KBM-7 (cell line): ENCODE measurements around the gene CHPF2.

Source experiments
- DNase-seq: peaks from one replicate; pipeline ENCODE4 v3.0.0-alpha.2; 2015
- in situ Hi-C: fragments of 300-500 bp; cut with MboI; formaldehyde crosslinking; loops from 2 replicates; pipeline ENCODE4 v1.14.3; 2020; ENCODE audit warnings: low sequenced_read_pairs, low pct_unique_long_range_greater_than_20kb, mixed read lengths

The CHPF2 gene

DNA sequence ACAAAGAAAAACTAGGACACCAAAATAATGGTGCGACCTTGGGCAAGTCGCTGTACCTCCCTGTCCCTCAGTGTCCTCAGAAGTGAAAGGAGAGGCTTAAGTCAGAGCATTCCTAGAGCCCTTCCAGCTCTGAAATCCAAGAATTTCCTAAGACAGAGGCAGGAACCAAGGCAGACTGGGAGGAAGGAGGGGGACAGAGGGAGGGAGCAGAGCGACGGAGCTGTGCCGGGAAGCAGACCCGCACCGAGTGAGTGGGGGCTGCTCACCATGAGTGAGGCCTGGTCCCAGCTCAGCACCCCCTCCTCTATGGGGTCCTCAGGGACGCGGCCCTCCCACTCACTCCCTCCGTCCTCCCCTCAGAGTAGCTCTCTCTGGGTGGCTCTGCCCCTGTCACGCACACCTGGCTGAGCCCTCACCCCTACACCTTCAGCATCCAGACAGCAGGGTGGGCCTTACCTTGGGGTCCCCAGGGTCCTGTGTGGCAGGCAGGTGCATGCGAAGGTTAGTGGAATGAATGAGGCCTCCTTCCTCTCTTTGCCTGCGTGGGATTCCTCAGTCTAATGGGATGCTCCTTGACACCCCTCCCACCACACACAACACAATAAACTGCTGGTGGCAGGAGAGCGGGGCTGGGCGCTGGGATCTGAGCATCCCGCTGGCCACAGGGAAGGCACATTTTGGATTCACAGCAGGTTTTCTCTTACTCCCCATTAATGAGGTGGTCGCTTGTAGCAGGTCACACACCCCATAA is 20.9 kb downstream of the CHPF2 start:
- DNase-seq: no peak
- in situ Hi-C loops: no loop called here

DNA sequence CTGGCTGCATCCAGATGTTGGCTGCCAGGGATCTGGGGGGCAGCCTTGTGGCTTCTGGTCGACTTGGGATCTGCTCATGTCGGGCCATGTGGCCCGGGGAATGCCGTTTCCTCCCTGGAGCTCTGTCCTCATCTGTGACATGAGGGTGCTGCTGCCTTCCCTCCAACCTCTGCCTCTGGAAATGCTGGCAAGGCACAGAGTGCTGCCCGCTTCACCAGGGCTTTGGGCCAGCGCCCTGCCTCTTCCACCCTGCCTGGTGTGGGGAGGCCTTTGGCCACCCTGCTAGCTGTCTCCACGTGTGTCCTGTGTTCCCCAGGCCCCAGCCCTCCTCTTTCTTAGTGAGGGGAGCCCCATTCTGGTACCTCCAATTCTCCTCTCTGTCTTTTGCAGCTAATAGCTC is 22.0 kb downstream of the CHPF2 start:
- no peak for DNase-seq
- in situ Hi-C loops: no loop called here

DNA sequence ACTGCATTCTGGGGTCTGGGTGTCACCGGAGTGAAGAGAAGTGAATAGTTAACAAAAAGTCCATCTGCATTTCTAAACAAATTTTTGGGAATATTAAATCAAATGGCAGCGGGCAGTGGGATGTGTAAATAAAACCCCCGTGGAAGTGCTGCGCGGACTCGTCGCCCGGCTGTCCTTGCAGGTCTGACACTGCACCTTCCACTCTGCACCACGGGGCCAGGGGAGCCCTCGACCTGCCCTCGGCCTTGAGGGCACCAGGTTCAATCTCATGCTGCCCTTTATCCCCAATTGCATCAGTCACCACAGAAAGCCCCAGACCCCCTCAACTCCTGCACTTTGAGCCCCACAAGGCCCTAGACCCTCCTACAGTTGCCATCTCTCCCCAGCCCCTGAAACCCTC is 22.6 kb downstream of the CHPF2 start:
- in situ Hi-C loops: no loop called here
- DNase-seq: no peak

DNA sequence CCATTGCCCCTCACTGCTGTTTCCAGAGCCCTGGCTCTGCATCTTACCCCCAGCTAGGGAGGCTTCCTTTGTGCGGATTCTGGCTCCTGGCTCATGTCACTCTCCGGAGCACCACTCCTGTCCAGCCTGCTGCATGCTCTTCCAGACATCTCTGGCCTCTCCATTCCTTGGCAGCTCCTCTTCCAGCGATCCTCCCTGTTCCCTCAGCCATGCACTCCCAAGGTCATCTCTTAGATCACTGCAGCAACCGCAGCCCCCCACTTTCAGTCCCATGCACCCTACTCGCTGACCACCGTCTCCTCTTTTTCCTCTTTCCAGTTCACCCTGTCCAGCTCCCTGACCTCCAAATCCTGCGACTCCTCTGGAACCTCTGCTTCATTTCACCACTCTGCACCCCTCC is 23.1 kb downstream of the CHPF2 start:
- DNase-seq: no peak
- in situ Hi-C loops: no loop called here

DNA sequence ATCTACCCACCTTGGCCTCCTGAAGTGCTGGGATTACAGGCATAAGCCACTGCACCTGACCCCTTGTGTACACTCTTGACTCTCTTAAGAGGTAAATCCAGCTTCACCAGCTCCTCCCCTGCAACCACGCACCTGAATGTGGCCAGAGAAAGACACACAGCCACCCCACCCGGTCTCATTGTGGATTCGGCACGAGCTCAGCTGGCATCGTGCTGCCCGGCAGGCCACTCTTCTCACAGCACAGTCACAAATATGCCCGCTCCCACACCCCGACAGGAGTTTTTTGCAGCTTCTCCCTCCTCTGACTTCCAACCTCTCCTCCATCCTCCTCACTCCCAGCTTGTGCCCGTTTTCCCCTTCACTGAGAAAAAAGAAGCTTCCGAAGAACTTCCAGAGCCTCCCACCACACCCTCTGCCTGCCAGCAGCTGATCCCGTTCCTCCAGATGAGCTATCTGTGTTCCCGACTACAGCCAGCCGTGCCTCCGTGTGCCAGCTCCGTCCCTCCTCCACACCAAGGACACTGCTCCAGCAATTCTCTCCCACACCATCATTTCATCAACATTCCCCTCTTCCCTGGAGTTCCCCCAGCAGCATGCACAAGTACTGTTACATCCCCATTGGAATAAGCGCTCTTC is 24.2 kb downstream of the CHPF2 start:
- in situ Hi-C loops: no loop called here
- no peak for DNase-seq

DNA sequence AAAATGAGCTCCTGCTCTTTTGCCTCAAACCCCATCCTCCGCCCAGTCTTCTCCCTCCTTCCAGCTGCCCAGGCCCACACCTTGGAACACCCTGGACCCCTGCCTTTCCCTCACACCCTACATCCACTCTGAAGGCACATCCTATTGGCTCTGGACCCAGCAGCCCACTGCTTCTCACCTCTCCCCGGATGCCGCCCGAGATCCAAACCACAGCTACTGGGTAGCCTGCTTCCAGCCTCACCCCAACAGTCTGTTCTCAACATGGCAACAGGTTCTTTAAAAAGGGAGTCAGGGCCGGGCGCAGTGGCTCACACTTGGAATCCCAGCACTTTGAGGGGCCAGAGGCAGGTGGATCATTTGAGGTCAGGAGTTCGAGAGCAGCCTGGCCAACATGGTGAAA is 25.7 kb downstream of the CHPF2 start:
- in situ Hi-C loops: no loop called here
- DNase-seq: no peak

DNA sequence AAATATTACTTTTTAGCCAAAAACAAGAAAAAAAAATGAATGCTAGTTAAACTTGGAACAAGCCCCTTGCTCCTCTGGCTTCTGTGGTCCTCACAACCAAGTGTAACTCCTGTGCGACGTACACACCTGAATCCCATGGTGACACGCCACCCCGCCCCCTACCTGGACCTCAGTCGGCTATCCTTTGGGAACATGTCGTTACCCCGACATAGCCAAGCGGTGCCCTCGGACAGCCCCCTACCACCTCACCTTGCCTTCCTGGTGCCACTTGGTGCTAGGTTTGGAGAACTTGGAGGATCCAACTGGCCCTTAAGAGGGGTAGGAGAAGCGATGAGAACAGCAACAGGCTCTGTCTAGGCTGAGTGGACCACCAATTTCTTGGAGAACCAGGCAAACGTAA is 28.2 kb downstream of the CHPF2 start:
- in situ Hi-C loops: no loop called here
- no peak for DNase-seq

DNA sequence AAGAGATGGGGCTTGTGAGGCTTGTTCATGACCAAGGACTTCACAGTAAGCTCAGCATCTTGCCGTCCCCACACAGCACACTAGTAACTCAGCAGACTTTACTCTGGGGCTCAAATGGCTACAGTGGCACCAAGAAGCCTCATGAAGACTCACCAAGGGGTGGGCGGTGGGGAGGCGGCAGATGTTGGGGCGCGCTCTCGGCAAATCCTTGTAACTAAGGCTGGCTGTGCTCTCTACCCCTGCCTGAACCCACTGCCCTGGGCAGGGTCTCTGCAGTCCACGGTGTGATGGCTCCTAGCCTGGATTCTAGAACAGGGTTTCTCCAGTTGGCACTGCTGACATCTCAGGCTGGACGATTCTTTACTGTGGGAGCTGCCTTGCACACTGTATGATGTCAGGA is 28.6 kb downstream of the CHPF2 start:
- in situ Hi-C loops: no loop called here

DNA sequence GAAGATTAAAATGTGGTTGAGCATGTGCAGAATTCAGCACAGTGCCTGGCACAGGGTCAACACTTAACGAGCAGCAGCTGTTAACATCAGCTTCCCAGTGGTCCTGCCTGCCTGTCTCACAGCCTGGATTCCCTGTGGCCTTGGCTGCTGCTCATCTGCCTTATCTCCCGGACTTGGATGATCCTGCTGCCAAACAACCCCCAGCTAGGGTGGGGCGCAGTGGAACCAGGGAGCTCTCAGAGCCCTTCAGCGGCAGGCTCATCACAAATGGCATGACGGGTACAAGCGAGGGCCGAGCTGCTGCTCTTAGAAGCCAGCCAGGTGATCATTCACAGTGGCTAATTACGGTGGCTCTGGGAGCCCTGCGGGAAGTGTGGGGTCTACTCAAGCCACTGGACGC is 29.2 kb downstream of the CHPF2 start:
- in situ Hi-C loops: no loop called here
- no peak for DNase-seq

More for the DNA sequence above, 28.6 kb downstream of the CHPF2 start:
- no peak for DNase-seq

DNA sequence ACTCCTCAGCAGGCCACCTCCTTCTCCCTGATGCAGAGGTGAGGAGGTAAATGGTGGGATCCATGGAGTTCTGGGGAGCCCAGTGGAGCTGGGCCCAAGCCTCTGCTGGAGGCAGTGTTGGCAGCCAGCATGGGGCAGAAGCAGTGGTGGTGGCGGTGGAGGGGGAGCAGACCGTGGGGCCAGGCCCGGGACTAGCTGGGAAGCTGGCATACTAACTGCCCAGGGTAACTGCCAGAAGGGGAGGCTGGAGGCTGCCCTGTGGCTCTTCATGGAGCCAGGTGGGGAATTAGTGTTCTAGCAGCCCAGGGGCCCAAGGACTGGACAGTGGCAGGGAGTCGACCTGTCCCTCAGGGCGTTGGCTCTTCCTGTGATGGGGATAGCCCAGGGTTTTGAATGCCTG is 32.3 kb downstream of the CHPF2 start:
- in situ Hi-C loops: no loop called here
- no peak for DNase-seq

DNA sequence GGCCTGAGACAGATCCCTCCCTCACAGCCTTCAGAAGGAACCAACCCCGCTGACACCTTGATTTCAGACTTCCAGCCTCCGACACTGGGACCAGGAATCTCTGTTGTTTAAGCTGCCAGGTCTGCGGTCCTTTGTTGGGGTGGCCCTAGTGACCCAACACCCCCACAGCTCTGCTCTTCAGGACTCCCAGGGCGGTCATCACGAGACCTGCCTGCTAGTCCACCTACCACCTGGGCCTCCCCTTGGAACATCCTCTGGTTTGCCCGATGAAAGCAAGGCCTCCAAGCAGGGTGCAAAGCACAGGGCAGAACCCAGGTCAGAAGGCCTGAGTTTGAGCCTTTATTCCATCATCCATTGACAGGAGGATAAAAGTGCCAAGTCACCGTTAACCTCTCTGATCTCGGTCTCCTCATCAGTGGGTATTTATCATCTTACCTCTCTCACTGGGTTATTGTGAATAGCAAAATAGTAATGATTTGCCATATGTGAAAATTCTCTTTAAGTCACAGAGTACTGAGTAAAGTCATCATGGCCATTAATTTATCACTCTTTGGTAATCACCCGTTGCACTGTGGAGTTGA is 33.2 kb downstream of the CHPF2 start:
- no peak for DNase-seq
- in situ Hi-C loops: no loop called here

DNA sequence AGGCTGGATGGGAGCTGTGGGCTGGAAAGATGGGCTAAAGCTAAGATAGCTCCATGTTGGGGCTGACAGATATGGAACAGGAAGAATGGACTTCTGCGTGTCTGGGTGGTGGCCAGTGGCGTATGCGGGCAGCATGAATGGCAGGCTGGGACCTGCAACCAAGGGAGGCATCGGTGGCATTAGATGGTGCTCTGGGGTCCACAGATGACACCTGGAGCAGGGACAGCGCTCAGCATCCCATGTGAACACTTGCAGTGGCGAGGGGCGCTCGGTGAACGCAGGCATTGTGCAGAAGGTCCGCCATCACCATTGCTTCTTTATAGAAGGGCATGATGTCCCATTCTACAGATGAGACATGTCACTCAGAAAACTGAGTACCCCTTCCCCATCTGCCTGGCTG is 37.2 kb downstream of the CHPF2 start:
- DNase-seq: no peak
- in situ Hi-C loops: no loop called here

DNA sequence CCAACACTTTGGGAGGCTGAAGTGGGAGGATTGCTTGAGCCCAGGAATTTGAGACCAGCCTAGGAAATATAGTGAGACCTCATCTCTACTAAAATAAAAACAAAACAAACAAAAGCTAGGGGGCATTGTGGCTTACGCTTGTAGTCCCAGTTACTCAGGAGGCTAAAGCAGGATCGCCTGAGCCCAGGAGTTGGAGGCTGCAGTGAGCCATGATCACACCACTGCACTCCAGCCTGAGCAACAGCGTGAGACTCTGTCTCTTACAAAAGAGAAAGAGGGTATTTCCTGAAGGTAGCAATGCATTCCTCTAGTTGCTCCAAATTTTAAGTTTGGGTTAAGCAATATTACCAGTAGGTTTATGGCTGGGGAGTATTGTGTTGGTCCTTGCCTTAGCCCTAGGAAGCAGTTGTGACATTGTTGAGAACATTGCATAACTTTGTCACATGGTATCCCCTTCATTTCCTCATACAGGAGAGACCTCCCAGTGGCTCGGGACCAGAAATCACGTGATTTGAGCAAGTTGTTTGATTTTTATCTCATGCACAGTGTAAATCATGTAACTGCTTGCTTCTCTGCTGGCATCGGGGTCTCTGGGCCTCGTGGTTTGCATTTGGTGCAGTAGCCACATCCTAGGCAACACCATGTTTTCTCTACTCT is 39.5 kb downstream of the CHPF2 start:
- in situ Hi-C loops: no loop called here
- DNase-seq: peak; percentile 82

DNA sequence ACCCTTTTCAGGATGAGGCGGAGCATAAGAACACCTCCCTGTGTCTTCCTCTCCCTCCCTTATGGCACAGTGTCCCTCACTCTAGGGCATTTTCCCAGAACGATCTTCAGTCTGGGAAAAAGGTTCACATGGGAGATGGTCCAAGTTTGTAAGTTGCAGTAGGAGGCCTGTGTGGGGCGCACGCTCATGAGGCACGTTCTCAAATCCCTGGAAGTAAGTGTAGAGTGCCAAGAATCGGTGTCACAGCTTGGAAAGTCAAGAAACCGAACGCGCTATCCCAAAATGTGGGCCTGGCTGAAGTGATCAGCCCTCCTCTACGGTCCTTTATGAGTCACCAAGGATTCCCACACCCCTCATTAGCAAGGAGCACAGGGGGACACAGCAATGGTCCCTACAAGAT is 40.1 kb downstream of the CHPF2 start:
- in situ Hi-C loops: no loop called here

DNA sequence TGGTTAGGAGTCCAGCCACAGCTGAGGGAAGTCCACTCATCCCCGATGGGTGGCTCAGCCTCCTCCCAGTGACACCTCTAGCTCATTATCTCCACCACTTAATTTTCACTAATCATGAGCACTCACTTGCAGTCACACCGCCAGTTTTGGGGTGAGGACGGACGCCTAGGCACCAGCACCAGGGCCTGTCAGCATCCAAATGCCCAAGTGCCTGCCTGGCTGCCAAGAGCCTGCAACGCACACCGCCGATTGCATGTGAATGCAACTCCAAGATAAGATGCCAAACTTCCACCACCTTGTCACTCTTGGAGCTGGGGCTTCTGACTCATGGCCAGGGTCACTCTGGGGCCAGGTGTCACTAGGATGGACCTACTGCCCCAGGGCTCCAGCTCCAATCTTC is 40.6 kb downstream of the CHPF2 start:
- in situ Hi-C loops: no loop called here
- DNase-seq: no peak

More for the DNA sequence above, 40.1 kb downstream of the CHPF2 start:
- no peak for DNase-seq

DNA sequence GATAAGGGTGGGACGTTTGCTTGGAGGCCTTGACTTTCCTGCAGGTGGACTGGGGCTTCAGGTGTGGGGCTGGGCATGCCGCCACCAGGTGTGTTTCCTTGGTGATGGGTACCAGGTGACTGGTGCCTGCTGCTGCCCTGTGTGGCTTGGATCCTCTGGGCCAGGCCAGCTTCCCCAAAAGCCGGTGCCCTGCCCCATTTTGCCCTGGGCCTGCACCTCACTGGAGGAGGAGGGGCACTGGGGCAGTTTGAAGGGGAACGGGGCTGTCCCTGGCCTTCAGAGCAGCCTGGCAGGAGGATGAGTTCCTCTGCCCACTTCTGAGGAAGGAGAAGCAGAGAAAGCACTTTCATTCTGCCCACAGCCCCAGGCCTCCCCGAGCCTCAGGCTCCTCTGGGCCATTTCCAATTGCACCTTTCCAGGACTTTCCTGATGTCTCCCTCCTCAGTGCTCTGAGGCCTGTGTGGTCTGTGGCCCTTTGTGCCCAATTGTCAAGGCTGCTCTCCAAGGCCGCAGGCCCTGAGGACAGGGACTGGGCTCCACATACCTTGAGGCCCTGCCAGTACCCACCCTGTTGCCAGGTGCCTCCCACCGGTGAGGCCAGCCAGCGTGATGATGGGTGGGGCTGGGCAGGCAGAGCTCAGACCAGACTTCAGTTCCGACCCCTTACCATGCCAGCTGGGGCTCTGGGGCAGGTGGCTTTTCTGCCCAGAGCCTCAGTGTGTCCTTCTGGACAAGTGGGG is 41.5 kb downstream of the CHPF2 start:
- in situ Hi-C loops: no loop called here
- no peak for DNase-seq

DNA sequence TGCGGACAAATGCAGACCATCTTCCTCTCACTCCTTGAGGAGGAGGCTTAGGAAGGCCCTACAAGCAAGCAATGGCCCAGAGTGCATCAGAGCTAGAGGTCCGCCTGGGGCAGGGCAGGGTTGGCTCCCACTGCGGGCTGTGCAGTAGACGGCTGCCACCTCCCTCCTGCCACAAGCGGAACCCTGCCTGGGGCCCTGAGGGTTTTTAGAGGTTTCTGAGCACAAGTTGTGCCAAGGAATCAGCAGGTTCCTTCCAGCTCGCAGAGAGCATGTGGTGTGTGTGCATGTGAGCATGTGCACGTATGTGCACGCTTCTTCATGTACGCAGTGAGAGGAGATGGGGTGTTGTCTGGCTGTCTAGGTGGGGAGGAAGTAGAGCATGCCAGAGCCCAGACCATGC is 42.1 kb downstream of the CHPF2 start:
- DNase-seq: no peak
- in situ Hi-C loops: no loop called here

DNA sequence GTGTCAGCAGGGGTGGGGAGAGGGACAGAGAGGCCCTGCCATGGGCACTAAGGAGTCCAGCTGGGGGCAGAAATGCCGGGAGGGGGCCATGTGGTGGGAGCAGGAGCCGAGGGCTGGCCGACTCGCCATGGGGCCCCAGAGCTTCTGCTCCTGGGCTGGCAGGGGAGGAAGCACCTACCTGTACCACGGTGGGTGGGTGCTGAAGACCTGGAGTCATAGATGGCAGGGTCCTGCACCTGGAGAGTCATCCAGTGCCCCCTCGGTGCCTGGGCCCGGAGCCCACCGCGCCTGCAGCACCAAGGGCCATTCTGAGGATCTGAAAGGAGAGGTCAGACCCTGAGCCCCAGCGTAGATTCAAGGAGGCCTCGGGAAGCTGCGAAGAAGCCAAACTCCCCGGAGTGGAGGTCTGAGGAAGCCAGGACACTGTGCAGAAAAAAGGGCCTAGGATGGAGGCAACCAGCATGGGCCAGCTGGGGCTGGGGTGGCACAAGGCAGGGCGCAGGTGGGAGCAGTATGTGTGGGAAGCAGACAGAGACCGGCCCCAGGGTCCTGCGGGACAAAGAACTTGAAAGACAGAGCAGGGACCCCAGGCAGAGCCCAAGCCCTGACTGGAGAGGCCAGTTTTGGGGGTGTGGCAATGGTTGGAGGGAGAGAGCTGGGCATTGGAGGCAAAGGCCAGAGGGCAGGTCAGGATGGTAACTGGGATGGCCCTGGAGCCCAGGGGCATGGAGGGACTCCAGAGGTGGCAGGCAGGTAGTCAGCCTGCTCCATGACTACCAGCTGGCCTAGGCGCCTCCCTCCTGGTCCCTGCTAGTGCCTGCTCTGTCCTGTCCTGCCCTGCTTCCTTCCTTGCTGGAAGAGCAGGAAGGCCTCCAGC is 42.9 kb downstream of the CHPF2 start:
- in situ Hi-C loops: no loop called here
- DNase-seq: no peak
